HepG2 (cell line): Measurements from ENCODE around the gene RB1. TPM values are rescaled to one million over a fixed set of nuclear protein-coding genes. Genes with fewer than 3 reads are reported as not detected.

Source experiments
- IRF9 ChIP-seq: sonication (generic); formaldehyde crosslinking; IDR thresholded peaks from 2 replicates; pipeline ENCODE4 v1.8.0; 2022; ENCODE audit warnings: missing genetic modification reagents, mild to moderate bottlenecking, borderline replicate concordance
- NFKBIZ ChIP-seq: IDR thresholded peaks from 2 replicates; pipeline ENCODE4 v1.6.1; 2018; ENCODE audit warnings: missing genetic modification reagents, missing compliant biosample characterization
- RERE ChIP-seq: IDR thresholded peaks from 2 replicates; pipeline ENCODE4 v1.6.1; 2016; ENCODE audit warnings: low read depth, missing genetic modification reagents, missing compliant biosample characterization
- TAF1 ChIP-seq: sonication (generic); formaldehyde crosslinking; IDR thresholded peaks from 2 replicates; pipeline ENCODE4 v1.4.0; 2020; ENCODE audit warnings: missing genetic modification reagents
- TRAFD1 ChIP-seq: sonication (generic); formaldehyde crosslinking; IDR thresholded peaks from 2 replicates; pipeline ENCODE4 v1.5.1; 2020; ENCODE audit warnings: missing genetic modification reagents, mild to moderate bottlenecking, borderline replicate concordance
- ZBTB1 ChIP-seq: sonication (generic); formaldehyde crosslinking; IDR thresholded peaks from 2 replicates; pipeline ENCODE4 v1.4.0; 2020; ENCODE audit warnings: missing genetic modification reagents, borderline replicate concordance
- ZBTB7A ChIP-seq: sonication (generic); formaldehyde crosslinking; IDR thresholded peaks from 2 replicates; pipeline ENCODE4 v1.8.0; 2022; ENCODE audit warnings: mild to moderate bottlenecking, missing genetic modification reagents
- ZNF414 ChIP-seq: sonication (generic); formaldehyde crosslinking; IDR thresholded peaks from 2 replicates; pipeline ENCODE4 v1.5.0; 2020; ENCODE audit warnings: missing genetic modification reagents
- polyA plus RNA-seq, 8 experiments: library from polyadenylated mRNA; depleted of rRNA in 3 of 8; stranded (reverse) in 7 of 8; unstranded in 1 of 8; fragments of >200 nt; fragmentation: Illumina TruSeq in 4 of 8; extraction: Trizol in 4 of 8; gene quantifications; 2 replicates each; pipeline versions ENCODE4 v1.2.1 to v1.2.3, GENCODE V29; 2011 to 2016; ENCODE audit warnings: low read depth in 4 of 8, missing spikeins in 1 of 8, mixed read lengths in 1 of 8; ENCODE audit not compliant: insufficient read depth in 1 of 8
- total RNA-seq, 5 experiments: library from RNA; depleted of rRNA; stranded (reverse); fragments of >200 nt; fragmentation: Illumina TruSeq; extraction: Trizol; gene quantifications; 2 replicates each; pipeline ENCODE4 v1.2.3, GENCODE V29; 2016; ENCODE audit warnings: low read depth in 1 of 5

Gene RB1
- total and polyA plus RNA-seq, 2 of the 13 experiments (the other 11 are each of a cell fraction or from before 2014, with no cell fraction given): 15.6 to 23.7 TPM

GRCh38 chr13:48528720-48529119, 225.2 kb downstream of the RB1 start (continued):
- TF ChIP-seq ZBTB1 (CRISPR knock-in tag): no peak
- no peak for TF ChIP-seq TAF1 (CRISPR knock-in tag)
- no peak for TF ChIP-seq TRAFD1
- TF ChIP-seq IRF9 (CRISPR knock-in tag): no peak
- no peak for TF ChIP-seq ZBTB7A (CRISPR knock-in tag)
- no peak for TF ChIP-seq NFKBIZ (CRISPR knock-in tag)
- no peak for TF ChIP-seq ZNF414 (CRISPR knock-in tag)
- TF ChIP-seq RERE (CRISPR knock-in tag): no peak
